IMR-90 (cell line): Measurements from ENCODE around the gene SUGP2.

ENCODE experiments used
- BHLHE40 ChIP-seq: fragments of 150-350 bp; IDR thresholded peaks from 2 replicates; pipeline ENCODE4 v1.6.1; 2016; ENCODE audit warnings: mild to moderate bottlenecking, low read depth, low read length
- CEBPB ChIP-seq: IDR thresholded peaks from 2 replicates; pipeline ENCODE4 v1.6.1; 2012; ENCODE audit warnings: low read depth, low read length, improper control_type of control experiment
- CHD1 ChIP-seq: IDR thresholded peaks from 2 replicates; pipeline ENCODE4 v1.6.1; 2012; ENCODE audit warnings: low read depth, low read length, improper control_type of control experiment
- CTCF ChIP-seq: conservative IDR thresholded peaks from 2 replicates; pipeline ENCODE4 v1.5.1; 2012; ENCODE audit warnings: mild to moderate bottlenecking, low read depth, low read length, improper control_type of control experiment
- ELK1 ChIP-seq: fragments of 150-350 bp; IDR thresholded peaks from 2 replicates; pipeline ENCODE4 v1.6.1; 2016; ENCODE audit warnings: low read depth, mild to moderate bottlenecking, low read length, moderate library complexity, borderline replicate concordance
- MAFK ChIP-seq: IDR thresholded peaks from 2 replicates; pipeline ENCODE4 v1.6.1; 2012; ENCODE audit warnings: low read depth, low read length, improper control_type of control experiment
- MAZ ChIP-seq: IDR thresholded peaks from 2 replicates; pipeline ENCODE4 v1.6.1; 2012; ENCODE audit warnings: low read depth, mild to moderate bottlenecking, low read length, improper control_type of control experiment, moderate library complexity, borderline replicate concordance
- MXI1 ChIP-seq: IDR thresholded peaks from 2 replicates; pipeline ENCODE4 v1.6.1; 2012; ENCODE audit warnings: low read depth, mild to moderate bottlenecking, low read length, moderate library complexity, borderline replicate concordance
- NFE2L2 ChIP-seq: fragments of 150-350 bp; IDR thresholded peaks from 2 replicates; pipeline ENCODE4 v1.6.1; 2016; ENCODE audit warnings: low read depth, mild to moderate bottlenecking, low read length
- POLR2A ChIP-seq: IDR thresholded peaks from 2 replicates; pipeline ENCODE4 v1.6.1; 2012; ENCODE audit warnings: mild to moderate bottlenecking, low read depth, low read length
- RAD21 ChIP-seq: IDR thresholded peaks from 2 replicates; pipeline ENCODE4 v1.6.1; 2012; ENCODE audit warnings: low read length, improper control_type of control experiment
- RFX5 ChIP-seq: IDR thresholded peaks from 2 replicates; pipeline ENCODE4 v1.8.0; 2012; ENCODE audit warnings: low read depth, mild to moderate bottlenecking, low read length, moderate library complexity
- USF2 ChIP-seq: fragments of 150-350 bp; IDR thresholded peaks from 2 replicates; pipeline ENCODE4 v1.6.1; 2017; ENCODE audit warnings: mild to moderate bottlenecking, antibody characterized with exemption, low read length, low read depth

GRCh38 chr19:19054939-19055440, 21.7 kb upstream of the SUGP2 start:
- TF ChIP-seq RAD21 (no peak), CTCF (no peak), NFE2L2 (no peak), CHD1 (no peak), CEBPB (no peak), RFX5 (no peak), BHLHE40 (no peak), MAZ (no peak), POLR2A (no peak), USF2 (no peak), MAFK (no peak), MXI1 (no peak), ELK1 (no peak)
